Measurements from ENCODE around the gene CXCL5.
"Not testable (repeated sequence)": the region's sequence is repeated elsewhere in the genome, so short reads cannot be mapped to it uniquely, and the experiment has no call there.

The CXCL5 gene

GRCh38 chr4:73967866-73968265 is 30.6 kb downstream of the CXCL5 start:
- no peak for DNase-seq

DNA sequence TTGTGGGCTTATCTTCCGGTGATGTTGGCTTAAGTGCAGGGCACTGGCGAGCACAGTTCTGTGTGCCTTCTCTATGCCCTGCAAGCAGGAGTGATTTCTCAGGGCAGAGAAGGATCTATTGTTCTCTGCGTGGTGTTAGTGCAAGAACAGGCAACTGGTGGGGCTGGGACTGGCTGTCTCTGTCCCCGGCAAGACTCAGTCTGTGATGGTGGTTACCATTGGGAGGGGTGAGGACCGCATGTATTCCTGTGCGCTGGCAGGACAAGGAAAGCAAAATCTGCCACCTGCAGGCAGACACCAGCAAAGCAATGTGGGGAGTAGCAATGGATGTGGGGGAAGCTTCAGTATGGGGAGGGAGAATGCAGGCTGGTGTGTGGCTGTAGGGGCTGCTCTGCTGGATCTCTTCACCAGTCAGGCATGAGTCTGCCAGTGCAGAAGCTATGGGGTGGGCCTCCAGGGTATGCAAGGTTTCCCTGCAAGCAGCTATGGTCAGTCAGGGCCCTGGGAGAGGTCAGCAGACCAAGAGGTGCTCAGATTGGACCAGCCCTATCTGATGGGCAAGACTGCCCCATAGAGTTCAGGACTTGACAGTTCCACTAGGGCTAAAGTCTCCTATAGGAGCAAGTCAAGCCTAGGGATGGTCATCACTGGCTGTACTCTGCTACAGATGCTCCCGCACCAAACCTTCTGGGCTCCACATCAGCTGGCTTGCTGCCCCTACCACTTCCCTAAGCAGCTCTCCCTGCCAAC is 33.4 kb downstream of the CXCL5 start:
- no peak for DNase-seq

DNA sequence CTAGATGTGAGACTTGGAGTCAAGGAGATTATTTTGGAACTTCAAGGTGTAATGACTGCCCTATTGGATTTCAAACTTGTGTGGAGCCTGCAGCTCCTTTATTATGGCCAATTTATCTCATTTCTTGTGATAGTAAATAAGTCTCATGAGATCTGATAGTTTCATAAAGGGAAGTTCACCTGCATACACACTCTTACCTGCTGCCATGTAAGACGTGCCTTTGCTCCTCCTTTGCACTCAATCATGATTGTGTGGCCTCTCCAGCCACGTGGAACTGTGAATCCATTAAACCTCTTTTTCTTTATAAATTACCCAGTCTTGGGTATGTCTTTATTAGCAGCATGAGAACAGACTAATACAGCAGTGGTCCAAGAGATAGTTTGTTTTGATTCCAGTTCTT is 35.8 kb downstream of the CXCL5 start:
- no peak for DNase-seq

- not testable (repeated sequence) for DNase-seq
Observed at GRCh38 chr4:73959041-73959440, 39.4 kb downstream of the CXCL5 start.

- DNase-seq: no peak
Observed at GRCh38 chr4:73952352-73952751, 46.1 kb downstream of the CXCL5 start.

DNA sequence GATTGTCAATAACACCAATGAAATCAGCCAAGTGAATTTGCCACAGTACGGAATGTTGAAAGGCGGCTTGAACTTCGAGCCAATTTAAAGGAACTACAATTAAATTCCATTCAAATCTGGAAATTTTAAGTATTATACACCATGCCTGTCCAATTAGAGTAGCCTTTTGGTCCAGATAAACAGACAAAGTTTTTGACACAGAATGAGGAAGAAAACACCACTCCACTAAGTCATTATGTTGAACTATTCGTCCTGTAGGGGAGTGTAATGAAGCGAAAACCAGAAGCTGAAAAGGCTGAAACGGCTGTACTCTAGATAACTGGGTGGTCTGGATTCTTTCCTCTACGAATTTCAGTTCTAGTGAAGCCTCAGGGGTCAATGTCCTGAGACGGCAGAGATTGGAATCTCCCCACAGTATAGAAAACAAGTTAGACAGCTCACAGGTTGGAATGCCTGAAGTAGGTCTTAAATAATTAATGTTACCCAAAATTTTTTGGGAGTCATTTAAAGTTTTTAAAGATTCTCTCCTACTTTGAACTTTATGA is 48.0 kb downstream of the CXCL5 start:
- not testable (repeated sequence) for DNase-seq

GRCh38 chr4:73948990-73949706 is 49.3 kb downstream of the CXCL5 start:
- DNase-seq: no peak

- DNase-seq: no peak
Observed at GRCh38 chr4:73948291-73948690, 50.2 kb downstream of the CXCL5 start.

DNA sequence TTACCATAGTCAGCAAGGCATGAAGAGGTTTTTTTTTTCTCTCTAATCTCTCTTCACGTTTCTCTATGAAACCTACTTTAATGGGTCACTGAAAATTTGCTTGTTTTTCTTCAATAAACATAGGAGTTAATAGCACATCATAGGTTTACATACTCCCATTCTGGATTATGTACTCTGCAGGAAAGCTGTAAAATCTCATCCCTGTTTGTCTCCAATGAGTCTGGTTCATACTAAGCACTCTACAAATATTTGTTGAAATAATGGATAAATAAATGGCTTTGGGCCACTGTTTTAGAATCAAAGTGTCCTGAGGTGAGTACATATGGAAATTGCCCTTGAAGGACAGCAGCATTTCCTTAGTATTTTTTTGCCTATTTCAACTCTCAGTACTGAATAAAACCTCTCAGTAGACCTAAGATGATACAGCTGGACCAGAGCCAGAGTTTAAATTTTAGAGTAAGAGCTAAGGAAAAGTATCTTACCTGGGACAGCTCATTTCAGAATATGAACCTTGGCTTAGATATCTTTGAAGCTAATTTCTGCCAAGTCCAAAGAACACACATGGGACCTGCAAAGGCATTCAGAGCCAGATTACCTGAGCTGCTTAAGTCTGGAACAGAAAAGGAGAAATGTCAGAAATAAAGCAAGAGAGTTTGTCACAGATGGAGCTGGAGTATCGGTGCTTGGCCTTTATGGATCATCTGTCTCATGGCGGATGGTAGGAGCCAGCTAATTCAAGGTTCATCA is 51.1 kb downstream of the CXCL5 start:
- DNase-seq: no peak

GRCh38 chr4:73945674-73946449 is 52.6 kb downstream of the CXCL5 start:
- DNase-seq: no peak
